CD4-positive, CD25-positive, alpha-beta regulatory T cell (primary cell): ENCODE results near the gene SLC26A3. TPM values are rescaled to one million over a fixed set of nuclear protein-coding genes. Genes with fewer than 3 reads are reported as not detected.
A peak's percentile ranks its signal among the peaks of the same experiment; 100 is the strongest.

ENCODE experiments used
- ATAC-seq, 2 donors: fragments of 150-1000 bp; cut with Tn5 transposase; one replicate each; pipeline ENCODE4 v1.10.0; 2021; ENCODE audit warnings: low read depth in 2 of 2, moderate number of reproducible peaks in 2 of 2, moderate library complexity in 1 of 2
- DNase-seq, 3 donors: peaks; one replicate each; pipeline versions ENCODE4 v3.0.0 to v3.0.0-alpha.2; 2012 to 2022; ENCODE audit warnings: mixed read lengths in 1 of 3
- H3K27ac ChIP-seq: one replicate; pipeline ENCODE4 v1.7.0; 2013; ENCODE audit warnings: mild to moderate bottlenecking, low read length; ENCODE audit not compliant: insufficient read depth, poor library complexity, severe bottlenecking
- H3K27me3 ChIP-seq: one replicate; pipeline ENCODE4 v1.7.0; 2013; ENCODE audit warnings: low read length; ENCODE audit not compliant: control insufficient read depth, insufficient read depth
- H3K36me3 ChIP-seq: one replicate; pipeline ENCODE4 v1.7.0; 2013; ENCODE audit warnings: mild to moderate bottlenecking, low read length, moderate library complexity; ENCODE audit not compliant: control insufficient read depth, insufficient read depth
- H3K4me1 ChIP-seq: 2 replicates; pipeline ENCODE4 v1.7.0; 2013; ENCODE audit warnings: mild to moderate bottlenecking, low read length; ENCODE audit not compliant: insufficient read depth, control insufficient read depth, poor library complexity, severe bottlenecking
- H3K4me3 ChIP-seq: one replicate; pipeline ENCODE4 v1.7.0; 2013; ENCODE audit warnings: low read depth, mild to moderate bottlenecking, low read length, moderate library complexity
- H3K9me3 ChIP-seq, 2 experiments: 1 replicate in 1 of 2; 2 replicates in 1 of 2; pipeline ENCODE4 v1.7.0; 2013; ENCODE audit warnings: low read length in 2 of 2, mild to moderate bottlenecking in 1 of 2, moderate library complexity in 1 of 2; ENCODE audit not compliant: control insufficient read depth in 2 of 2
- H3K27ac Mint-ChIP-seq, 3 donors: one replicate each; pipeline ENCODE4 v1.8.0; 2020 to 2022; ENCODE audit warnings: mild to moderate bottlenecking in 3 of 3, mixed read lengths in 3 of 3, moderate library complexity in 2 of 3
- H3K27me3 Mint-ChIP-seq: one replicate; pipeline ENCODE4 v1.8.0; 2022; ENCODE audit warnings: mild to moderate bottlenecking, mixed read lengths
- H3K36me3 Mint-ChIP-seq: one replicate; pipeline ENCODE4 v1.8.0; 2020; ENCODE audit warnings: mixed read lengths
- H3K4me1 Mint-ChIP-seq, 4 donors: one replicate each; pipeline ENCODE4 v1.8.0; 2020 to 2022; ENCODE audit warnings: mixed read lengths in 4 of 4, mild to moderate bottlenecking in 1 of 4
- H3K4me3 Mint-ChIP-seq, 4 donors: one replicate each; pipeline ENCODE4 v1.8.0; 2020 to 2022; ENCODE audit warnings: mild to moderate bottlenecking in 4 of 4, mixed read lengths in 4 of 4, moderate library complexity in 3 of 4
- H3K9me3 Mint-ChIP-seq, 7 donors: one replicate each; pipeline ENCODE4 v1.8.0; 2020 to 2022; ENCODE audit warnings: mixed read lengths in 7 of 7, mild to moderate bottlenecking in 3 of 7, moderate library complexity in 2 of 7
- polyA plus RNA-seq, 4 donors: library from polyadenylated mRNA; unstranded; fragments of 300-500 nt; fragmentation: Illumina TruSeq; gene quantifications; one replicate each; pipeline ENCODE4 v1.2.3, GENCODE V29; 2021
- total RNA-seq: library from RNA; stranded (reverse); gene quantifications from one replicate; pipeline ENCODE4 v1.2.3, GENCODE V29; 2022

The SLC26A3 gene
- total and polyA plus RNA-seq, 5 donors from 2014 or later = 0.26 TPM; not detected in 4

- Histone ChIP-seq H3K36me3 (no peaks in the 10 kb centered on the region), H3K27ac (no peak overlapping the region)
- no peak overlapping the region for H3K4me3 Mint-ChIP-seq
These were observed 30.0 kb downstream of the SLC26A3 start for GRCh38 chr7:107773027-107773426.

GRCh38 chr7:107768263-107768662 lies 34.8 kb downstream of the SLC26A3 start:
- DNase-seq = no peak
- no peak for ATAC-seq
- Mint-ChIP-seq H3K4me1 (peaks cover 28 to 38% (median 32%) of the 10 kb centered on the region in 4 donors), H3K9me3 (peaks cover 0 to 3% (median 0%) of the 10 kb centered on the region in 7 donors), H3K4me3 (no peak overlapping the region), H3K27me3 (no peaks in the 10 kb centered on the region), H3K27ac (no peak overlapping the region), H3K36me3 (no peaks in the 10 kb centered on the region)
- no peak overlapping the region for H3K4me3 ChIP-seq
- no peaks in the 10 kb centered on the region for H3K27me3 ChIP-seq
- no peak overlapping the region for H3K27ac ChIP-seq
- peaks cover 4% of the 10 kb centered on the region for H3K4me1 ChIP-seq
- H3K9me3 ChIP-seq = no peaks in the 10 kb centered on the region
- H3K36me3 ChIP-seq = no peaks in the 10 kb centered on the region

More at GRCh38 chr7:107773027-107773426, 30.0 kb downstream of the SLC26A3 start:
- H3K4me3 ChIP-seq = no peak overlapping the region
- H3K9me3 Mint-ChIP-seq = peaks cover 0 to 1% (median 0%) of the 10 kb centered on the region in 7 donors
- H3K27me3 Mint-ChIP-seq = no peaks in the 10 kb centered on the region
- no peaks in the 10 kb centered on the region for H3K9me3 ChIP-seq
- ATAC-seq (no peak), DNase-seq (no peak)
- no peaks in the 10 kb centered on the region for H3K27me3 ChIP-seq
- no peak overlapping the region for H3K27ac Mint-ChIP-seq
- no peaks in the 10 kb centered on the region for H3K4me1 ChIP-seq
- peaks cover 5 to 10% (median 7%) of the 10 kb centered on the region in 4 donors for H3K4me1 Mint-ChIP-seq
- H3K36me3 Mint-ChIP-seq = no peaks in the 10 kb centered on the region

DNA sequence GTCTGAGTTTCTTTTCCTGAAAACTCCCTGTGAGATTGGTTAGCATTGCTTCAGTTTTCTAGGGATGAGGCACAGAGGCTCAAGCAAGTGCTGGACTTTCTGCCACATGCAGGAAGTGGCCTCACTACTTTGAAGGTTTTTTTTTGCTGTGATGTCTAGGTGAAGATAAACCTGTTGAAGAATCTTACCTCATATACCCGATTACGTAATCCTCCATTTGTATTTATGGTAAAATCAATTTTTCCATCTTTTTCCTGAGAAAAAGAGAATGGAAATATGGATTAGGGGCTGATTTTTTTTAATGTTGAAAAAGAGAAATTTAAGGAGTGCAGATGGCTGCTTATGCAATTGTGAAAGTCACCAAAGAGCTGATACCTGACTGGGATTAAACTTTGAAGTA lies 35.6 kb downstream of the SLC26A3 start:
- H3K27me3 Mint-ChIP-seq = no peaks in the 10 kb centered on the region
- H3K9me3 ChIP-seq = no peaks in the 10 kb centered on the region
- H3K4me3 Mint-ChIP-seq = no peak overlapping the region
- peaks cover 26 to 39% (median 29%) of the 10 kb centered on the region in 4 donors for H3K4me1 Mint-ChIP-seq
- no peak overlapping the region for H3K27ac Mint-ChIP-seq
- no peak for DNase-seq
- ATAC-seq = no peak
- H3K9me3 Mint-ChIP-seq = peaks cover 0 to 2% (median 0%) of the 10 kb centered on the region in 7 donors
- no peak overlapping the region for H3K4me3 ChIP-seq
- no peaks in the 10 kb centered on the region for H3K36me3 Mint-ChIP-seq
- no peaks in the 10 kb centered on the region for H3K36me3 ChIP-seq
- peaks cover 4% of the 10 kb centered on the region for H3K4me1 ChIP-seq
- no peaks in the 10 kb centered on the region for H3K27me3 ChIP-seq
- no peak overlapping the region for H3K27ac ChIP-seq

DNA sequence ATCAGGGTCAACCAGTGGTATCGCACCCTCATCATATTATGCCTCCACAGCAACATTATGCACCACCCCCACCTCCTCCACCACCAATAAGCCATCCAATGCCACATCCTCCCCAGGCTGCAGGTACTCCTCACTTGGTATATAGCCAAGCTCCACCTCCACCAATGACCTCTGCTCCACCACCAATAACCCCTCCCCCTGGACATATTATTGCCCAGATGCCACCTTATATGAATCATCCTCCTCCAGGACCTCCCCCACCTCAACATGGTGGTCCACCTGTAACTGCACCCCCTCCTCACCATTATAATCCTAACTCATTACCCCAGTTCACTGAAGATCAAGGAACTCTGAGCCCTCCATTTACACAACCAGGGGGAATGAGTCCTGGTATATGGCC lies 44.4 kb downstream of the SLC26A3 start:
- Mint-ChIP-seq H3K4me3 (no peak overlapping the region), H3K27ac (peak overlapping the region in 1 of 3 donors; percentile 12), H3K9me3 (no peaks in the 10 kb centered on the region), H3K4me1 (peaks cover 15 to 30% (median 20%) of the 10 kb centered on the region in 4 donors), H3K27me3 (no peaks in the 10 kb centered on the region), H3K36me3 (peaks cover 43% of the 10 kb centered on the region)
- DNase-seq (no peak), ATAC-seq (no peak)
- Histone ChIP-seq H3K27me3 (no peaks in the 10 kb centered on the region), H3K4me1 (no peaks in the 10 kb centered on the region), H3K27ac (no peak overlapping the region), H3K36me3 (peaks cover 77% of the 10 kb centered on the region), H3K9me3 (no peaks in the 10 kb centered on the region), H3K4me3 (no peak overlapping the region)

DNA sequence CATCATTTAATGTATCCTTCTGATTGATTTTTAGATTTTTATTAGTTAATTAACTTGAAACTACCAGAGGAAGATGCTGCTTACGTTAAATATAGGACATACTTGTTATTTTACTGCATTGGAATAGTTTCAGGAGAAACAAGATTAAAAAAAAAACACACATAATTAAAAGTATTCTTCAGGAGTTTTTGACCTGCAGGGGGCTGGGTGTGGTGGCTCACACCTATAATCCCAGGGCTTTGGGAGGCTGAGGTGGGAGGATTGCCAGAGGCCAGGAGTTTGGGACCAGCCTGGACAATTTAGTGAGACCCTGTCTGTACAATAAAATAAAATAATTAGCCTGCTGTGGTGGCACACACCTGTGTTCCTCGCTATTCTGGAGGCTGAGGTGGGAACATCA lies 48.4 kb downstream of the SLC26A3 start:
- no peaks in the 10 kb centered on the region for H3K27me3 Mint-ChIP-seq
- H3K4me1 Mint-ChIP-seq = peaks cover 25 to 45% (median 39%) of the 10 kb centered on the region in 4 donors
- peak overlapping the region in 2 of 3 donors; percentile 54 to 62 for H3K27ac Mint-ChIP-seq
- DNase-seq (no peak), ATAC-seq (no peak)
- H3K36me3 Mint-ChIP-seq = peaks cover 62% of the 10 kb centered on the region
- Histone ChIP-seq H3K4me1 (peaks cover 6% of the 10 kb centered on the region), H3K27ac (peak overlapping the region; percentile 21), H3K27me3 (no peaks in the 10 kb centered on the region), H3K36me3 (peaks cover 97% of the 10 kb centered on the region), H3K4me3 (no peak overlapping the region), H3K9me3 (no peaks in the 10 kb centered on the region)
- no peak overlapping the region for H3K4me3 Mint-ChIP-seq
- H3K9me3 Mint-ChIP-seq = no peaks in the 10 kb centered on the region

DNA sequence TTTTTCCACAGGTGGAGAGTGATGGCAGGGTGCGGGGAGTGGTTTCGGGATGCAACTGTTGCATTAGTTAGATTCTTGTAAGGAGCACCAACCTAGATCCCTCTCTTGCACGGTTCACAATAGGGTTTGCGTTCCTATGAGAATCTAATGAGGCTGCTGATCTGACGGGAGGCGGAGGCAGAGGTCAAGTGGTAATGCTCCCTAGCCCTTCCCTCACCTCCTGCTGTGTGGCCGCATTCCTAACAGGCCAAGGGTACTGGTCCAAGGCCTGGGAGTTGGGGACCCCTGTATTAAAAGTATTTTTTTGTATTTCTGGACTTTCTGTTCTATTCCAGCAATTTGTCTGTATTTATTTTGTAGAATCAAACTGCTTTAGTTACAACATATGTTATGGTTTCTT lies 51.9 kb downstream of the SLC26A3 start:
- Histone ChIP-seq H3K9me3 (no peaks in the 10 kb centered on the region), H3K4me3 (no peak overlapping the region), H3K27me3 (no peaks in the 10 kb centered on the region), H3K27ac (no peak overlapping the region), H3K36me3 (peaks cover 70% of the 10 kb centered on the region), H3K4me1 (peaks cover 35% of the 10 kb centered on the region)
- Mint-ChIP-seq H3K4me1 (peaks cover 31 to 62% (median 51%) of the 10 kb centered on the region in 4 donors), H3K36me3 (peaks cover 41% of the 10 kb centered on the region), H3K27ac (peak overlapping the region in 2 of 3 donors; percentile 66 to 74), H3K27me3 (no peaks in the 10 kb centered on the region), H3K4me3 (peak overlapping the region in 2 of 4 donors; percentile 9 to 66), H3K9me3 (no peaks in the 10 kb centered on the region)
- DNase-seq (no peak), ATAC-seq (no peak)

DNA sequence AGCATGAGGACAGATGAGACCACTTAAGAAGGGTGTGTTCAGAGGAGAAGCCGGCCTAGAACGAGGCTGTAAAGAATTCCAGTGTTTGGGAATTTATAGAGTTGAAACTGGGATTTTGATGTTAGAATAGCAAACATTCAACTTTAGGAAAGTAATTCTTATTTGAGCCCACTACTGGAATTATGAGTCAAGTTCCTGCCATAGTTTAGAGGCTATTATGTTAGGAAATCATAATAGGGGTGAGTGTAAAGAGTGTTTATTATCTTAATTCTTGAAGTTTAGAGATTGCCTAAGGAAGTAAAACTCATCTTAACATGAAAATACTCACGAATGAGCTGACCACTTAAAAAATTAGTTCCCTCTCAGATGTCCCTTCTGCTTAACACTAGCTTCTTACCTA lies 57.0 kb downstream of the SLC26A3 start:
- H3K27me3 ChIP-seq = no peaks in the 10 kb centered on the region
- ATAC-seq = no peak
- no peaks in the 10 kb centered on the region for H3K9me3 ChIP-seq
- Mint-ChIP-seq H3K36me3 (peaks cover 13% of the 10 kb centered on the region), H3K4me3 (peak overlapping the region; percentile 89 to 100 (median 98)), H3K9me3 (peaks cover 0 to 1% (median 0%) of the 10 kb centered on the region in 7 donors), H3K27ac (peak overlapping the region; percentile 60 to 100 (median 94)), H3K27me3 (peaks cover 9% of the 10 kb centered on the region), H3K4me1 (peaks cover 31 to 67% (median 57%) of the 10 kb centered on the region in 4 donors)
- H3K27ac ChIP-seq = peak overlapping the region; percentile 100
- DNase-seq = no peak
- peaks cover 62% of the 10 kb centered on the region for H3K4me1 ChIP-seq
- peak overlapping the region; percentile 99 for H3K4me3 ChIP-seq
- peaks cover 21% of the 10 kb centered on the region for H3K36me3 ChIP-seq

DNA sequence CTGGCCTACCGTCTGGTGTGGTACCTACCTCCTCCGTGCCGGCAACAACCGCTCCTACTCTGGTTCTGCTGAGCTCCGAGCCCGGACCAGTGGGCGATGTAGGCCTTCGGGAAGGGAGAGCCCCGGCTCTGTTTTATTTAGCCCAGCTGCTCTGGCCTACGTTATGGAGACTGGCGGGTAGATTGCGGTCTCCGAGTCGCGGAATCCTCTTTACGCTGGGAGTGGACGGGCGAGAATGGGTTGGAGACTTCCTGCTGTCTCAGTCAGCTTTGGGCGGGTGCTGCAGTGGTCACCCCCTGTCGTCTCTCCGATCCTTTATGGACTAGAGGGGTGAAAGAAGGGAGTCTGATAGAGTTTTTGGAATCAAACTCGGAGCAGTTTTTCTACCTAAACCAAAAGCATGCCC lies 58.7 kb downstream of the SLC26A3 start:
- H3K36me3 ChIP-seq = peaks cover 6% of the 10 kb centered on the region
- peaks cover 9% of the 10 kb centered on the region for H3K27me3 Mint-ChIP-seq
- peak; percentile 24 to 32 for ATAC-seq
- no peaks in the 10 kb centered on the region for H3K9me3 ChIP-seq
- no peaks in the 10 kb centered on the region for H3K27me3 ChIP-seq
- H3K4me1 ChIP-seq = peaks cover 62% of the 10 kb centered on the region
- DNase-seq = no peak
- peak overlapping the region; percentile 100 for H3K27ac Mint-ChIP-seq
- peak overlapping the region; percentile 100 for H3K27ac ChIP-seq
- H3K4me1 Mint-ChIP-seq = peaks cover 26 to 58% (median 50%) of the 10 kb centered on the region in 4 donors
- peak overlapping the region; percentile 89 to 100 (median 98) for H3K4me3 Mint-ChIP-seq
- H3K36me3 Mint-ChIP-seq = peaks cover 7% of the 10 kb centered on the region
- H3K9me3 Mint-ChIP-seq = peaks cover 0 to 1% (median 0%) of the 10 kb centered on the region in 7 donors
- peak overlapping the region; percentile 99 for H3K4me3 ChIP-seq
